NCI-H2227 treated with DMSO at 0.1 percent for 48 hours (cell line): ENCODE measurements around the gene SEMA3A.
"Not testable (repeated sequence)": the region's sequence is repeated elsewhere in the genome, so short reads cannot be mapped to it uniquely, and the experiment has no call there.

Experiments used
- DNase-seq: peaks from one replicate; lab custom pipeline; 2025; lab: John Stamatoyannopoulos, UW

The SEMA3A gene

DNA sequence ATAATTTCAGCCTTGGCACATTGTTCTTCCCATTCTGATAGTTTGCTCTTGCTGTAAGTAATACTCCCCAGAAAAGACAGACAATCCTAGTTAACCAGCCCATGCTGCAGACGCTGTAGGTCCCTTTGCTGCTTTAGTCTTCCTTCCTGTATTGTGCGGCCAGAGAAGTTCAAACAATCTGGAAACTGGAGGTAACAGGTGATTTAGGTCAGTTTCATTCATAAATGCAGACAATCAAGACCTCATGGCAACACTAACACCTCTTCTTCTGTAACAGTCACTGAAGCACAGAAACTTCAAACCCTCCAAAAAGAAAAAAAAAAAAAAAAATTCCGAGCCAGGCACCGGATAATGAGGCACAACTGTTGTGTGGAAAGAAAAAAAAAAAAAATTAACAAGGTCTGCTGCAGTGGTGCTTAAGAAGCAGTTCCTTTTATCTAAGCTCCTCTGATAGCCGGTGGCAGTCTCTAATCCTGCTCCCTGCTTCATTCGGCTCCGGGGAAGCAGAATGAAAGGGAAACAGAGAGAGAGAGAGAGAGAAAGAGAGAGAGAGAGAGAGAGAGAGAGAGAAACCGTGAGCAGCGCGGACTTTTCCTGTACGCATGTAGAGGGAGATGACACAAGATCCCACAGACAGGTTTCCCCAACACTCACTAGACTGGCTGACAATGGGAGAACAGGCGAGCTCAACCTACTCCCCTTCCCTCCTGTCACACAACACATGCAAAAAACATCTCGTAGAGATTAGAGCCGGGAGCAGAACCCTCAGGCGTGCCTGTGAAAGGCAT, at the start of gene SEMA3A:
Gene SEMA3A (minus strand): TSS at position 306 of the 788 bp plus-strand sequence. CDS start 203 bp downstream, at position 103.
- peak; percentile 55 for DNase-seq

DNA sequence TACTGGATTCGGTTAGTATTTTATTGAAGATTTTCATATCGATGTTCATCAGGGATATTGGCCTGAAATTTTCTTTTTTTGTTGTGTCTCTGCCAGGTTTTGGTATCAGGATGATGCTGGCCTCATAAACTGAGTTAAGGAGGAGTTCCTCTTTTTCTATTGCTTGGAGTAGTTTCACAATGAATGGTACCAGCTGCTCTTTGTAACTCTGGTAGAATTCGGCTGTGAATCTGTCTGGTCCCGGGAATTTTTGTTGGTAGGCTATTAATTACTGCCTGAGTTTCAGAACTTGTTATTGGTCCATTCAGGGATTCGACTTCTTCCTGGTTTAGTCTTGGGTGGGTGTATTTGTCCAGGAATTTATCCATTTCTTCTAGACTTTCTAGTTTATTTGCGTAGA, 48.4 kb upstream of the SEMA3A start:
- not testable (repeated sequence) for DNase-seq

- no peak for DNase-seq
Observed at GRCh38 chr7:84238596-84238995, 44.0 kb upstream of the SEMA3A start.

DNA sequence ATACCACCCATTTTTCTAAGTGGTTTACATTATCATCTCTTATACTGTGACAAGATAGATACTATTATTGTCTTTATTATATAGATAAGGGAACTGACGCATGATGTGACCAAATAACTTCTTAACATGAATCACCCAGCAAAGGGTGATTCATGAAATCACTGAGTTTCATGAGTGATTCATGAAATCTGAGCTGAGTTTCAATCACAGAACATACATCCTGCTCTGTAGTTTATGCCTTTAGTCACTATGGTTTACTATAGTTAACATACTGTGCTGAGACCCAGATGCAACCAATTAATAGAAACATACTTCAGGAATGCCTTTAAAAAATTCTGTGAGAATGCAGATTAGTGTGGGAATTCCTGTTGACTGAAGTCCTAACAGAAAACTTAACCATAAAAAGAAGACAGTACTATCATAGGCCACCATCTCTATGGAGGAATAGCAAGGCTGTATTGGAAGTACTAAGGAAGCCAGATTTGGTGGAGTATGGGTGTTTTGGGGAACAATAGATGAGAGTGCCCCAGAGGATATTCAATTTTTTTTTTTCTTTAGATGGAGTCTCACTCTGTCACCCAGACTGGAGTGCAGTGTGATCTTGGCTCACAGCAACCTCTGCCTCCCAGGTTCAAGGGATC, 43.1 kb upstream of the SEMA3A start:
- DNase-seq: no peak

DNA sequence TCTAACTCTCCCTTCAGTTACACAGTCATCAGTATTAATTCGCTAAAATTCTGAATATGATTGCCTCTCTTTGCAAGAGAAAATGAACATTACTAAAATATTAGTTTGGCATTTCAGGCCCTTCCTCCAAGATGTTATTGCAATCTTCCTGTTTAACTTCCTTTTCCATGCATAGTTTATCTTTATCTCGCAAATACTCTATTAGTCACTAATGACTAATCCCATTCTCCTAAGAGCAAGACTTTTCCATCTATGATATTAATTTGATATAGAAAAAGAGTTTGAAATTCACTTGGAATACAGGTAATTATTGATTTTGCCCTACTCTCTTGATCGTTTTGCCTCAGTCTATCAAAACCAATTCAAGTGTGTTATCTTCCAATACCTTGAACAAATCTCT, 41.8 kb upstream of the SEMA3A start:
- no peak for DNase-seq

- no peak for DNase-seq
Observed at GRCh38 chr7:84232646-84233045, 38.1 kb upstream of the SEMA3A start.

- no peak for DNase-seq
Observed at GRCh38 chr7:84231157-84231556, 36.6 kb upstream of the SEMA3A start.

GRCh38 chr7:84230491-84230890, 35.9 kb upstream of the SEMA3A start:
- DNase-seq: no peak

GRCh38 chr7:84228526-84228925, 33.9 kb upstream of the SEMA3A start:
- no peak for DNase-seq

- DNase-seq: no peak
Observed at GRCh38 chr7:84226759-84227158, 32.2 kb upstream of the SEMA3A start.

DNA sequence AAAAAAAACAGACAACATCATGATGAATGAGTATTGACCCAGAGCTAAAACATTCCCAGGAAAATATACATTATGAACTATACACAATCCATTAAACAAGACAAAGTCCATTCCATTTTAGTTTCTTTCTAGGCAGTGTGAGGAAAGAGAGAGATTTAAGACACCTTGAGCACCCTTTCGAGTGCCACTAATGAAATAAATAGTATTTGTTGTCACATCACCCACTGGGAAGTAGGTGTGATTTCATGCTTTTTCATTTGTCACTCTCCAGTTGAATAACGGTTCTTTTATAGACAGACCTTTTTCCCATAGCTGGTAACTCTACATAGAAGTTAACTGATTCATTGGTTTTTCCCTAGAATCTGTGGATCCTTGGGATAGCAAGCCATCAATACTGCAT, 29.9 kb upstream of the SEMA3A start:
- DNase-seq: no peak

DNA sequence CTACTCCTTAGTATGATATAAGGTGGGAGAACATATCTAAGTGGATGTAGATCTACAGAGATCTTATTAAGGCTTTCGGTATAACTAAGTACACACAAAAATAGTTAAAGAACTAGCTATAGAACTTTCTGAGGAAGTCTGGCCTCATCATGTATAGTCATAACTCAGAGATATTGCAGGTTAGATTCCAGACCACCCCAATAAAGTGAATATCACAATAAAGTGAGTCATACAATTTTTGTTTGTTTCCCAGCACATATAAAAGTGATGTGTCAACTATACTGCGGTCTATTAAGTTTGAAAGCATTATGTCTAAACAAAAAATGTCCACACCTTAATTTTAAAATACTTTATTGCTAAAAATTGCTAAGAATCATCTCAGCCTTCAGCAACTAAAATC, 24.7 kb upstream of the SEMA3A start:
- DNase-seq: no peak

DNA sequence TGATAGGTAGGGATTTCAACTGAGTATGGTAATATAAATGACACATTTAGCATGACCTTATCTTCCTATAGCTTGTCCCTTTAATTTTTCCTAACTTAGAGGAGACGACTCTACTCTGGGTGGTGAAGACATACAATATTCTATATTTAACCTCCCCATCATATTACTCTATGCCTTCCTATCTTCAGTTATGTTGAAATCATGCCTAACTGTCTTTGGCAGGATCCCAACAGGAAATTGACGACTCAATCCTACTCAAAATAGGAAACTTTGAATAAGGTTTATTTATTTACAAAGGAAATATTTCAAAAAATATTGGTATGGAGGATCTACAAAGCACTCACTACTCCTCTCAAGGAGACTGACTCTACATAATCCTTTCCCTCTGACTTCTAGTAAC, 24.1 kb upstream of the SEMA3A start:
- DNase-seq: no peak

- DNase-seq: no peak
Observed at GRCh38 chr7:84216472-84216871, 21.9 kb upstream of the SEMA3A start.

DNA sequence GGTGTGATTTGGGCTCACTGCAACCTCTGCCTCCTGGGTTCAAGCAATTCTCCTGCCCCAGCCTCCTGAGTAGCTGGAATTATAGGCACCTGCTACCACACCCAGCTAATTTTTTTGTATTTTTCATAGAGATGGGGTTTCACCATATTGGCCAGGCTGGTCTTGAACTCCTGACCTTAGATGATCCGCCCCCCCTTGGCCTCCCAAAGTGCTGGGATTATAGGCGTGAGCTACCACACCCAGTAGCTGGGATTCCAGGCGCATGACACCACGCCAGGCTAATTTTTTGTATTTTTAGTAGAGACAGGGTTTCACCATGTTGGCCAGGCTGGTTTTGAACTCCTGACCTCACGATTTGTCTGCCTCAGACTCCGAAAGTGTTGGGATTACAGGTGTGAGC, 20.2 kb upstream of the SEMA3A start:
- DNase-seq: not testable (repeated sequence)

DNA sequence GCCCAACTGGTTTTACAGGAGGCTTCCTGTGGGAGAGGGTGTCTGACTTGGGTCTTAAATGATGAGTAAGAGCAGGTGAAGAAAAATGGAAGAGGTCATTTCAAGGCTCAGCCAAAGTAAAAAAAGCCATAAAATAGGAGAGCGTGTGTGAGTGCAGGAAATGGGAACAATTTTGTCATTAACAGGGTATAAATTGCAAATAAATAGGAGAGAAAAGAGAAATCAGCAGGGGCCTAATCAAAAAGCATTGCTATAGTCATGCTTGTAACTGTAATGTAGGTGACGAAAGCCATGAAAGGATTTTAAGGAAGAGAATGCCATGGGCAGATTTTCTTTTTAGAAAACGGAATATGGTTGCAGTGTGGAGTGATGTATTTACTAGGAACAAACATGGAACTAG, 15.7 kb upstream of the SEMA3A start:
- DNase-seq: no peak

- no peak for DNase-seq
Observed at GRCh38 chr7:84209006-84209405, 14.4 kb upstream of the SEMA3A start.

- no peak for DNase-seq
Observed at GRCh38 chr7:84207615-84208014, 13.0 kb upstream of the SEMA3A start.

GRCh38 chr7:84207025-84207424, 12.4 kb upstream of the SEMA3A start:
- no peak for DNase-seq

- DNase-seq: no peak
Observed at GRCh38 chr7:84204655-84205054, 10.1 kb upstream of the SEMA3A start.

GRCh38 chr7:84202855-84203254, 8.3 kb upstream of the SEMA3A start:
- no peak for DNase-seq

DNA sequence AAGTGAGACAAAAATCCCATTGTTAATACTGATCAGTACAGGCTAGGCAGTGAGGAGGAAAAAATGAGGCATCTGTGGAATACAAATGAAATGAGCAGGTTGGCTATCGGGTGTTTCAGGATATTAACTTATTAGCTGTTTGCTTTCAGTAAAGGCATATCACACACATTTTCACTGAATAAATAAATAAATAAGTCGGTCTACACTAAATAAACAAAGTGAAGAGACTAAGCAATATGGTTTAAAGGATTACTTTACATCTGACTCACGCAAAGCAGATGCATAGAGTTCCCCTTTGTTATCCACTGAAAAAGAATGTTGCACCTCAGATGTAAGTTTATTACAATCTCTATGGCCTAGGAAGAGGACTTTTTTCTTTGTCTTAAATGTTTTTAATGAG, 6.3 kb upstream of the SEMA3A start:
- no peak for DNase-seq

- DNase-seq: no peak
Observed at GRCh38 chr7:84199216-84199615, 4.6 kb upstream of the SEMA3A start.

DNA sequence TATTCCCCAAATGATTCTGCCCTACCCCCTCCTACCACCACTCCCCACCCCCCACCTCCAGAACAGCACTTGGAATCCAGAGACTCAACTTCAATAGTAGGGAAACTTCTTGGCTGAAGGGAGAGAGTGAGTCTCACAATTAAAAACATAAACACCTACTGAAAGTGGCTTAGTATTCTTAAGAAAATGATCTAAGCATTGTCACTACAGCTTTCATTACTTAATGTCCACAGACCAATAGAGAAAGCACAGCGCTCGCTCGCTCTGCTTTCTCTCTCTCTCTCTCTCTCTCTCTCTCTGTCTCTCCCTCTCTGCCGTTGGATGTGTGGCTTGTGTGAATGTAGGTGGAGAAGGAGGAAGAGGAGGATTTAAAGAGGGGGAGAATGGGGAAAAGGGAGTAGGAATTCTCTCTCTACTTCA, 1.5 kb upstream of the SEMA3A start:
- no peak for DNase-seq
